SJSA1 (cell line): ENCODE measurements around the gene PHLPP2. TPM values are rescaled to one million over a fixed set of nuclear protein-coding genes. Genes with fewer than 3 reads are reported as not detected.
"Not testable (repeated sequence)": the region's sequence is repeated elsewhere in the genome, so short reads cannot be mapped to it uniquely, and the experiment has no call there.

Source experiments
- DNase-seq, 2 experiments: peaks; one replicate each; pipeline ENCODE4 v3.0.0-alpha.2; 2015 to 2020; ENCODE audit warnings: low spot score in 2 of 2, low read depth in 1 of 2
- H3K27ac ChIP-seq: fragments of 250-450 bp; sonication (Bioruptor Pico); 2 replicates; pipeline ENCODE4 v1.5.1; 2020; ENCODE audit warnings: mild to moderate bottlenecking, moderate library complexity
- H3K27me3 ChIP-seq: fragments of 250-450 bp; sonication (Bioruptor Pico); replicated peaks from 2 replicates; pipeline ENCODE4 v1.5.1; 2020; ENCODE audit warnings: mild to moderate bottlenecking, moderate library complexity
- H3K36me3 ChIP-seq: fragments of 250-450 bp; sonication (Bioruptor Pico); 2 replicates; pipeline ENCODE4 v1.5.1; 2020; ENCODE audit warnings: mild to moderate bottlenecking
- H3K4me1 ChIP-seq: fragments of 250-450 bp; sonication (Bioruptor Pico); replicated peaks from 2 replicates; pipeline ENCODE4 v1.6.1; 2021; ENCODE audit warnings: mild to moderate bottlenecking
- H3K4me3 ChIP-seq: fragments of 250-450 bp; sonication (Bioruptor Pico); 2 replicates; pipeline ENCODE4 v1.5.1; 2020; ENCODE audit warnings: mild to moderate bottlenecking
- H3K9me3 ChIP-seq: fragments of 250-450 bp; sonication (Bioruptor Pico); replicated peaks from 2 replicates; pipeline ENCODE4 v1.5.1; 2020; ENCODE audit warnings: mild to moderate bottlenecking
- total RNA-seq: library from RNA; depleted of rRNA; stranded (reverse); fragments of >200 nt; shearing (Covaris generic); gene quantifications from 2 replicates; pipeline ENCODE4 v1.2.3, GENCODE V29; 2014

PHLPP2 gene
- total RNA-seq, 1 experiment from 2014 or later, result 9.9 TPM

DNA sequence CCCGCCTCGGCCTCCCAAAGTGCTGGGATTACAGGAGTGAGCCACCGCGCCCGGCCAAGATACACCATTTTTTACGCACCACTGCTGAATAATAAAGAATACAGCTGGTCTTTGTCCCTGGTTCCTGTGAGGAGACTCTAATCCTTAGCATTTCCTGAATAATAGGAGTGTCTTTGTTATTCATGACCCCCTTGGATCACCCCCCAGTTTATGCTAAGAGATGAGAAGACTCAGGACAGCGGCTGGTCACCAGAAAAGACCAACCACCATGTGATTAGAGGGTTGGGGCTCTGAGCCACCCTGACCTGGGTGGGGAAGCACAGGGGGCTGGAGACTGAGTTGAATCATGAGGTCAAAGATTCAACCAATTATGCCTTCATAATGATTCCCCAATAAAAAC is 17.3 kb downstream of the PHLPP2 start:
- Histone ChIP-seq H3K9me3 (no peaks in the 10 kb centered on the region), H3K36me3 (peaks cover 10% of the 10 kb centered on the region), H3K4me1 (no peaks in the 10 kb centered on the region), H3K27ac (no peak overlapping the region), H3K4me3 (no peak overlapping the region), H3K27me3 (no peaks in the 10 kb centered on the region)
- DNase-seq, result no peak

DNA sequence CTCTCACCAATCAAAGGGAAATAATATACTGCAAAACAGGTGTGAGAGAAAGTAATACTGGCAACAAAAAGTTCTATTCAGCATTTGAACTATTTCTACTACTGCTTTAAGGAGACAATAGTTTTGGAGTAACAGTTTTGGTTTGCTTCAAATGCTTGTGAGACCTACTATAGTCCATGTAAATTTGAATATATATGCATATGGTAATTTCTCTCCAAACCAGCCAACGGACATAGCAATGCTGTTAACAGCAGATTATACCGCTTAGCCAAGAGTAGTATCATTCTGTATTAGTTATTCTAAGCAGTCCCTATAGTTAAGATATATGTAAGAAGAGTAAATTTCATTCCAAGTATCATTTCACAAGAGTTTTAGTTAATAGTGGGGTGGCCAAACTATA is 18.5 kb downstream of the PHLPP2 start:
- Histone ChIP-seq H3K9me3 (no peaks in the 10 kb centered on the region), H3K4me1 (no peaks in the 10 kb centered on the region), H3K27me3 (no peaks in the 10 kb centered on the region), H3K27ac (no peak overlapping the region), H3K36me3 (peaks cover 20% of the 10 kb centered on the region), H3K4me3 (no peak overlapping the region)
- DNase-seq, result no peak

DNA sequence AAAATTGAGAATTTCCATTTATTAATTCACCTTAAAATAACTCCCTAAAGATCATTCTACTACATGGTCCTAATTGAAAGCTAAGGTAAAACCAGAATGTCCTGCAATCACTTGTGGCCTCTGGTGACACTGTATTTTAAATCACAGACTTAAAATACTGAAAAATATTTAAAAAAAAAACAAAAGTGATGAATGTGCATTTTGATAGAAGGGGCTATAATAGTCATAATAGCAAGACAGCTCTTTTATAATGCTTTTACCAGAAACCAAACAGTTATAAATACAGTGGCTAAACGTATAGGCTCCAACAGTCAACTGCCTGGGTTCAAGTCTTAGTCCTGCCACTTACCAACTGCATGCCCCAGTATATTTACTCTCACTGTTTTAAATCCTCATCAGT is 21.2 kb downstream of the PHLPP2 start:
- DNase-seq, result no peak
- peaks cover 31% of the 10 kb centered on the region for H3K36me3 ChIP-seq
- H3K4me3 ChIP-seq, result no peak overlapping the region
- H3K27me3 ChIP-seq, result no peaks in the 10 kb centered on the region
- no peaks in the 10 kb centered on the region for H3K9me3 ChIP-seq
- H3K27ac ChIP-seq, result no peak overlapping the region
- no peaks in the 10 kb centered on the region for H3K4me1 ChIP-seq

- Histone ChIP-seq H3K36me3 (peaks cover 31% of the 10 kb centered on the region), H3K9me3 (no peaks in the 10 kb centered on the region), H3K27me3 (no peaks in the 10 kb centered on the region), H3K27ac (no peak overlapping the region), H3K4me1 (no peaks in the 10 kb centered on the region), H3K4me3 (no peak overlapping the region)
- DNase-seq, result no peak
Measured at GRCh38 chr16:71700831-71701230, 23.7 kb downstream of the PHLPP2 start.

GRCh38 chr16:71698491-71698890 is 26.0 kb downstream of the PHLPP2 start:
- Histone ChIP-seq H3K9me3 (no peaks in the 10 kb centered on the region), H3K4me1 (no peaks in the 10 kb centered on the region), H3K4me3 (no peak overlapping the region), H3K27ac (no peak overlapping the region), H3K36me3 (peaks cover 26% of the 10 kb centered on the region), H3K27me3 (no peaks in the 10 kb centered on the region)
- no peak for DNase-seq

GRCh38 chr16:71693164-71693563 is 31.3 kb downstream of the PHLPP2 start:
- Histone ChIP-seq H3K9me3 (no peaks in the 10 kb centered on the region), H3K4me3 (no peak overlapping the region), H3K36me3 (peaks cover 20% of the 10 kb centered on the region), H3K4me1 (no peaks in the 10 kb centered on the region), H3K27me3 (no peaks in the 10 kb centered on the region), H3K27ac (no peak overlapping the region)
- DNase-seq, result no peak

DNA sequence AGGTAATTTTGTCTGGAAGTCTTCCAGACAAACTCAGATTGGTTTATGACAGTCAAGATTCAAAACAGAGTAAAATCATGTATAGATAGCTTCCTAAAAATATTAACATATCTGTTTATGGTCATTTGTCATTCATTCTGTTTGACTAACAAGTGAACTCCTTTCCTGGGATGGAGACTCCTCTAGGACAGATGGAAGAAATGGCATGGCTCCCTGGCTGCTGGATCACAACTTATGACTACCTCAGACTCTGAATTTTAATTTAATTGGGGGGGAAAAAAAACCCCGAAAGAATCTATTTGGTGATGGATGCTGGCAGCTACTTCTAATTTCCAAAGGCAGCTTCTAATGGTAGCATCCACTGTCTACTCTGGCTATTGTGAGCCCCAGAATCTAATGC is 34.6 kb downstream of the PHLPP2 start:
- no peak for DNase-seq
- Histone ChIP-seq H3K36me3 (peaks cover 34% of the 10 kb centered on the region), H3K27me3 (no peaks in the 10 kb centered on the region), H3K9me3 (no peaks in the 10 kb centered on the region), H3K27ac (no peak overlapping the region), H3K4me1 (no peaks in the 10 kb centered on the region), H3K4me3 (no peak overlapping the region)

- Histone ChIP-seq H3K36me3 (peaks cover 42% of the 10 kb centered on the region), H3K4me3 (no peak overlapping the region), H3K27me3 (no peaks in the 10 kb centered on the region), H3K9me3 (no peaks in the 10 kb centered on the region), H3K27ac (no peak overlapping the region), H3K4me1 (no peaks in the 10 kb centered on the region)
- DNase-seq, result no peak
Measured at GRCh38 chr16:71687861-71688260, 36.6 kb downstream of the PHLPP2 start.

GRCh38 chr16:71684280-71684679 is 40.2 kb downstream of the PHLPP2 start:
- not testable (repeated sequence) for DNase-seq, H3K27ac ChIP-seq, H3K4me1 ChIP-seq, H3K9me3 ChIP-seq, H3K27me3 ChIP-seq, H3K4me3 ChIP-seq
- peaks cover 49% of the 10 kb centered on the region for H3K36me3 ChIP-seq

DNA sequence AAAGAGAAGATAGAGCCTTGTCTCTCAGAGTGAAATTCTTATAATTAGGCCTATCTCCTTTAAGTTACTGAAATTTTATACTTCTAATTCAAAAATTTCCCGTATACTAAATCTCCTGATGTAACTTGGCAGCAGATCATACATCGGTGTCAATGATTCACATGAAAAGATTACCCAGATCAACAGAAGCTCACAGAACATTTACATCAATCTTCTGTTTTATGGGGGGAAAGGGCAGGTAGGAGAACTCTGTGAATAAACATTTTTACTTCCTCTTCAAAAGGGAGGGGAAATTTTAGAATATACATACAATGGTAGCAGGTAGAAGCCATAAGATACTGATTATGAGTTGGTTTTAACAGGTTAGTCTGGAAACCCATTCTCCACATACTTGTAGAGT is 43.1 kb downstream of the PHLPP2 start:
- no peak overlapping the region for H3K4me3 ChIP-seq
- no peaks in the 10 kb centered on the region for H3K27me3 ChIP-seq
- H3K27ac ChIP-seq, result no peak overlapping the region
- peaks cover 46% of the 10 kb centered on the region for H3K36me3 ChIP-seq
- H3K4me1 ChIP-seq, result no peaks in the 10 kb centered on the region
- H3K9me3 ChIP-seq, result no peaks in the 10 kb centered on the region
- DNase-seq, result no peak

DNA sequence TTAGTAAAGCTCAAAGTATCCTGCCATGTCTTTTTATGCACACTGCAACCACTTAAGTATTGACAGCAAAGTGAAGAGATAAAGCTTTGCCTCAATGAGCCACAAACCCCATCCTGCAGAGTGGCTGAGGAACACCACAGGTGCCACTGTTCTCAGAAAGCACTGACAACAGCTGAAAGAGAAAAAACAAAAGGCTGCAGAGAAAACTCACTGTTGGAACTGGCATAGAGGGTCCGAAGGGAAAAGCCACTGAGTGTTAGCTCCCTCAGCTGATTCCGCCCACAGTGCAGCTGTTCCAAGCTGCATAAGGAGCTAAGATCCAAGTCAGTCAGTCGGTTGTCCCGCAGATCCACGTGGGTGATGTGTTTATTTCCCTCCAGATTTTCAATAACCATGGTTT is 48.3 kb downstream of the PHLPP2 start:
- Histone ChIP-seq H3K36me3 (peaks cover 59% of the 10 kb centered on the region), H3K27ac (no peak overlapping the region), H3K27me3 (no peaks in the 10 kb centered on the region), H3K4me3 (no peak overlapping the region), H3K9me3 (no peaks in the 10 kb centered on the region), H3K4me1 (peaks cover 4% of the 10 kb centered on the region; the same call in 1 of the 2 replicates)
- DNase-seq, result no peak

DNA sequence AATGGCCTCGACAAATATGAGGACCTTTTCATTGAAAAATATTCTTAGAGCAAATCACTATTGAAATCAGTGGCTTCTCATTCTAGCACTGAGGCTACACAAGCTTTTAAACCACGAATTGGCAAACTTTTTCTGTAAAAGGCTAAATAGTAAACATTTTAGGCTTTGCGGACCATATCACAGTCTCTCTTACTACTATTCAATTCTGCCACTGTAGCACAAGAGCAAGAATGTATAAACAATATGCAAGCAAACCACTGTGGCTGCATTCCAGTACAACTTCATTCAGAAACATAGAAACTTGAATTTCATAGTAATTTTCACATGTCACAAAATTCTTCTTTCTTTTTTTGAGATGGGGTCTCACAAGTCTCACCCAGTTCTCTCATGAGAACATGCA is 49.1 kb downstream of the PHLPP2 start:
- DNase-seq, result peak in 1 of 2 experiments; percentile 15
- no peaks in the 10 kb centered on the region for H3K9me3 ChIP-seq
- peaks cover 61% of the 10 kb centered on the region for H3K36me3 ChIP-seq
- H3K27ac ChIP-seq, result no peak overlapping the region
- H3K27me3 ChIP-seq, result no peaks in the 10 kb centered on the region
- H3K4me1 ChIP-seq, result peaks cover 4% of the 10 kb centered on the region; the same call in 1 of the 2 replicates
- no peak overlapping the region for H3K4me3 ChIP-seq

DNA sequence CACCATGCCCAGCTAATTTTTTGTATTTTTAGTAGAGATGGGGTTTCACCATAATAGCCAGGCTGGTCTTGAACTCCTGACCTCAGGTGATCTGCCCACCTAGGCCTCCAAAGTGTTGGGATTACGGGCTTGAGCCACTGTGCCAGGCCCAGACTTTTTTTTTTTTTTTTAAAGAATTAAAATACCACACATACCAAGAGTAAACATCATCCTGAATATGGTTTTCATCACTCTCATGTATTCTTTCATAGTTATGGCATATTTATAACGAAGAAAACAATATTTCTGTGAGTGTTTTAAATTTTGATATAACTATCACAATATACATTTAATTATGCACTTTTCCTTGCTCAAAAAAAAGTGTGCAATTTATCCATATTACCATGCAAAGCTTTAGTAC is 50.3 kb downstream of the PHLPP2 start:
- DNase-seq, result no peak
- peaks cover 65% of the 10 kb centered on the region for H3K36me3 ChIP-seq
- no peak overlapping the region for H3K4me3 ChIP-seq
- H3K27me3 ChIP-seq, result no peaks in the 10 kb centered on the region
- no peak overlapping the region for H3K27ac ChIP-seq
- H3K9me3 ChIP-seq, result no peaks in the 10 kb centered on the region
- H3K4me1 ChIP-seq, result peaks cover 4% of the 10 kb centered on the region; the same call in 1 of the 2 replicates

GRCh38 chr16:71673582-71673973 is 50.9 kb downstream of the PHLPP2 start:
- H3K4me1 ChIP-seq, result peaks cover 4% of the 10 kb centered on the region; the same call in 1 of the 2 replicates
- H3K27ac ChIP-seq, result no peak overlapping the region
- no peak overlapping the region for H3K4me3 ChIP-seq
- DNase-seq, result no peak
- no peaks in the 10 kb centered on the region for H3K9me3 ChIP-seq
- H3K36me3 ChIP-seq, result peaks cover 65% of the 10 kb centered on the region
- no peaks in the 10 kb centered on the region for H3K27me3 ChIP-seq

GRCh38 chr16:71672803-71673581 is 51.5 kb downstream of the PHLPP2 start:
- H3K27ac ChIP-seq, result no peak overlapping the region
- H3K9me3 ChIP-seq, result no peaks in the 10 kb centered on the region
- no peak overlapping the region for H3K4me3 ChIP-seq
- DNase-seq, result no peak
- peaks cover 68% of the 10 kb centered on the region for H3K36me3 ChIP-seq
- peaks cover 4% of the 10 kb centered on the region; the same call in 1 of the 2 replicates for H3K4me1 ChIP-seq
- no peaks in the 10 kb centered on the region for H3K27me3 ChIP-seq
